8988T (cell line): Measurements from ENCODE around the gene ALOX5AP.

Experiments
- DNase-seq: peaks from one replicate; pipeline ENCODE4 v3.0.0; 2011

Gene ALOX5AP

DNA sequence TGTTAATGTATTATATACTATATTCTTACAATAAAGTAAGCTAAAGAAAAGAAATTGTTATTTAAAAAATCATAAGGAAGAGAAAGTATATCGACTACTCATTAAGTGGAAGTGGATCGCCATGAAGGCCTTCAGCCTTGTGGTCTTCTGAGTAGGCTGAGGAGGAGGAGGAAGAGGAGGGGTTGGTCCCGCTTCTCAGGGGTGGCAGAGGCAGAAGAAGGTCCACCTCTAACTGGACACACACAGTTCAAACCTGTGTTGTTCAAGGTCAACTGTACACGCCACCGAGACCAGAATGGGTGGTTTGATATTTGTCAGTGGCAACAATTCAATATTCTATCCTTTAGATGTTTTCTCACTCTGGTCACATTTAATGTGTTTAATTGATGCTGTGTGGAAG is 67.2 kb downstream of the ALOX5AP start:
- no peak for DNase-seq

DNA sequence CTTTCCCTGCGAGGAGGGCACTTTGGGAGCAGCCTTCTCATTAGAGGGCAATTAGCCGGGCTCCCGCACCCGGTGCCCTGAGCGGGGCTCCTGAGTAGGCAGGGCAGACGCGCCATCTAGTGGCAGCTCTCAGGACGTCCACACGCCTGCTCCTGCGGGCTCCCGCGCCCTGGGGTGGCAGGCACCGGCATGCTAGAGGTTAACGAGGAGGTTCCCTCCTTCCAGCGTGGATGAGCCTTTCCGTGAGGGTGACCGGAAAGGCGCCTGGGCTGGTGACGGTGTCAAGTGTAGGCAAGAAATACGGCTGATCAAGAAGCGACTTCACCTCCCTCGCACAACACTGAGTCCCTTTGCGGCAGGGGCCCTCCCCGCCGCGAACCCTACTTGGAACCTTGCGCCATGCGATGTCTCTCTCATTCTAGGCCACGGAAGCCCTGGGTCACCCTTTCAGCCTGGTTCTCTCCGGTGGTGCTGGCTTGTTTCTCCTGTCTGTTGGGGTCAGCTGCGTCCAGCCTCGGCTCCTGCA is 67.7 kb downstream of the ALOX5AP start:
- DNase-seq: peak; percentile 47

DNA sequence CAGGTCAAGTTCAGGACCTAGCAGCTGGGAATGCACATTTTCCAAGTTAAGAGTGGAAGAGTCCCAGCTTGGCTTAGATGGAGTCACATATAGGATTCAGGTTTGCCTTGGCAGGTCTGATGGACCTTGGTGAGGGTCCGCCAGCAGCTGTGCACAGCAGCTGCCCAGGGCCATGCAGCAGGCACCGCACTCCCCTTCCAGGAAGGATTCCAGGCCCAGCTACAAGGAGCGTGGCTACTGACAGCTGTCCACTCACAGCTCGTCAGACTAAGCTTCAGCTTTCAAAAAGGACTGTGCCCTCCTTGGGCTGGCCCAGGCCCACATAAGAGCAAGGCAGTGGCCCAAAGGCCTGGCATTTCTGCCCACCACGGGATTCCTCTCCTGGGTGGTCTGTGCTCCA is 68.4 kb downstream of the ALOX5AP start:
- no peak for DNase-seq

DNA sequence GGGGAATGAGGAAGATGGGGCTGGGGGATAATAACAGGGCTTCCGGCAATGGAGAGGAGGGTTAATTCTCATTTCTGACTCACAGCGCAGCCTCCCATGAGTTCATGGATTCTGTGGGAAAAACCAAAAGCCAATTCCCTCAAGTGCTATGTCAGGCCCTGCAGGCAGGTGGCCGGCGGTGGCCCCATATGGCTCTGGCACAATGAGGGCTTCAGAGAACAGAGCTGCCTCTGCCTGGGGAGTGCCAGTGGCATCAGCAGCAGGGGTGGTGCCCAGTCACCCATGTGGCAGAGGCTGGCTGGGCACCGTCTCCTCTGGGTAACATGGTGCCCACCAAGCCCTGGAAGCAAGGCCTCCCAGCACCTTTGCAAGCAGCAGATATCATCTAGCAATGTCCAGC is 69.1 kb downstream of the ALOX5AP start:
- no peak for DNase-seq

DNA sequence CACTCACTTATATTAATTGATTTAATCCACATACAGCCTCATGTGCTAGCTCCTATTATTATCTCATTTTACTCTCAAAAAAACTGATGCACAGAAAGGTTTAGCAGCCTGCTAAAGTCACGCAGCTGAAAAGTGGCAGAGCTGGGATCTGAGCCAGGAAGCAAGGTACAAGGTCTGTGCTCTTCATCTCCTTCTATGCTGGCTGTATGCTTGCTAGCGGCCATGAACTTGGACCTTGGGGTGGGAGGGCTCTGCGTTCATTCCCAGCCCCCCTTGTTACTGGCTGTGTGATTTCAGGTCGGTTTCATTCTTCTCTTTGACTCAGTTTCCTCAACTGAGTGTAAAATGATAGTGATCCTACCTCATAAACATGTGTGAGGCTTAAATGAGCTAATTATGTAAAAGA is 69.8 kb downstream of the ALOX5AP start:
- DNase-seq: no peak

DNA sequence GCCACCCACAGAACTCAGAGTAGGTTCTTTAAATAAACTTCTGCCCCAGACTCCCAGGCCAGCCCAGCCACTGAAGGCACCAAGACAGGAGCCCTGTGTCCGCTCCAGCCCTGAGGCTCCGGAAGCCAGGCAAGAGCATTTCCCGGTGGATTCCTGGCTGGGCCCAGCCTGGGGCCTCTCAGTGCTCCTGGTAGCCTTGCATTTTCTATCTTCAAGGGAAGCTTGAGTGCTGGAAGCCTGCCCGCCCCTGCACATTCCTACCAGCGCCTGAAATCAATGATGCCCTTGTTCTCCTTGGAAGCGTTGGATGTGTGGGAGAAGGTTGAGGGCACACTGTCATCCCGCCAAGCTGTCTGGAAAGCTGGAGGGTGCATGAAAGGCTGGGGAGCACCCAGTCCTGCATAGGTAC is 70.3 kb downstream of the ALOX5AP start:
- DNase-seq: no peak

DNA sequence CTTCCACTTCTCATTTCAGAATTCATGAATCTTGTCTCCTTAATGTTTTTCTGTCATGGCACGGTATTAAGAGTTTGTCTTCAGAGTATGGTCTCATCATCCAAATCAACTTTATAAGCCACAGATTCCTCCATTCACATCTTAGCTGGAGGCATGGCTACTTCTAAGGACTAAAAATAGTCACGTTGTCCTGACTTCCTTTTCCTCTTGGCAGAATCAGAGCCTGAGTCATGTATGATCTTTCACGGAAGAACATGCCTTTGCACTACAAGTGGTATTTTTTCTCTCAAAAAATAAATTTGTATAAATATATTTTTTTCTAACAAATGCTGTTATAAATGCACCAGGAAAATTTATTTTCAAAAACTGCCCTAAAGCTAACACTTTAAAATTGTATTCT is 71.4 kb downstream of the ALOX5AP start:
- DNase-seq: no peak

DNA sequence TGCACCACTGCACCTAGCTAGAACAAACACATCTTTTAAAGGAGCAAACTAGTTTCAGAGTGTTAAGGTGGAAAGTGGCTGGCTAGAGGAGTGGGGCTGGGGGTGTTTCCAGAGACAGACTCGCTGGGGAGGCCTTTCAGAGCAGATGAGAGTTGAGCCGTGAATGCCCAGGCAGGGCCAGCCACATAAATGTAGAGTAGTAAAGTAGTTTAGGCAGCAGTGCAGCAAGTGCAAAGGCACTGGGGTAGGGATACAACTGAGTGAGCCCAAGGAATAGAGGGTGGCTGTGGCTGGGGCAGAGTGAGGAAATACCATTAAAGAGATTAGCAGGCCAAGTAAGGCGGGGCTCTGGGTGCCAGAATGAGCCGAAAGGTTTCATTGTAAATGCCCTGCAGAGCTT is 72.0 kb downstream of the ALOX5AP start:
- DNase-seq: no peak

DNA sequence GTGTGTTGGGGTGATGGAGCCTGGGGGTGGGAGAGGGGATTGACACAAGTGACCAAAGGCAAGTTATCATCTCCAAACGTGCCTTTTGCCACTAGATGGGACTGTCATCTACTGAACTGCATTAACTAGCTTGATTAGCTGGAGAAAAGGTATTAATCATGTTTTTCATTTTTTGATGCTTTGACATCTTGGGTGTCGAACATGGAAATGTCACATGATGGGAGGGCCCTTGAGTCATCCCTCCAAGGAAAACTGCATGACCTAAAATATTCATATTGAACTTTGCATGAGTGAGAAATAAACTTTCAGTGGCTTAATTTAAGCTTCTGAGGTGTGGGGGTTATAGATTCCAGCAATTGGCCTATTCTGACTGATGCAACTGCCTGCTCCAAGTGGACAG is 73.3 kb downstream of the ALOX5AP start:
- no peak for DNase-seq

DNA sequence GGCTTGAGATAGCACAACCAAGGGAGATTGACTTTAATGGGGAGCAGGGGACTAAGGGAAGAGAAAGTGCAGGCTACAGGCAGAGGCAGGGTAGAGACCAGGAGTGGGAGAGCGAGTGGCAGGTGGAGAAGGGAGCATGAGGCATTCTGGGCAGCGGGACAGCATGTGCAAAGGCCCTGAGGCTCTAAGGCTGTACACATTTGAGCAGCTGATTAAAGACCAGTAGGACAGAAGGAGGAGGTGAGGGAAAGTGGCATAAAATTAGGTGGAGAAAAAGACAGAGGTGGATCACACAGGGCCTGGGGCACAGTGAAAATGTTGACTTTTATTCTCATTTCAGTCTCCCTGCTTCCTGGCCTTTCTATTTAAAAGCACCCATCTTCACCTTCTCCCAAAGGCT is 74.4 kb downstream of the ALOX5AP start:
- no peak for DNase-seq

DNA sequence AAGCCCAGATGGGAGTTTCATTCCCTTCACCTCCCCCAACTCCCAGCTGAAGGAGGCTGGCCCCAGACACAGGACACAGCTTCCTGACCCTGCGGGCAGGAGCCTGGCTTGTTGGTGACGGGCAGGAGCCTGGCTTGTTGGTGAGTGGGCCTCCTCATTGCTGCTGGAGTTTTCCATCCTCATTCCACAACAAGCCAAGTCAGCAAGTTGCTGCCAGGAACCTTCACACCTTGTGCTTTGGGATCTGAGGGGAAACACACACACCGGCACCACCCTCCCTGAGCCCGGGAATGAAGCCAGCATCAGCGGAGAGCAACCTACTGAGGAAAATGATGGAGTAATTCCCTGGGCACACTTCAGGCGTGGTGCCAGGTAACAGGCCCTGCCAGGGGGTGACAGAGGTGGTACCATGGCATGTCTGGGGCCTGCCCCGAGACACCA is 74.9 kb downstream of the ALOX5AP start:
- no peak for DNase-seq

DNA sequence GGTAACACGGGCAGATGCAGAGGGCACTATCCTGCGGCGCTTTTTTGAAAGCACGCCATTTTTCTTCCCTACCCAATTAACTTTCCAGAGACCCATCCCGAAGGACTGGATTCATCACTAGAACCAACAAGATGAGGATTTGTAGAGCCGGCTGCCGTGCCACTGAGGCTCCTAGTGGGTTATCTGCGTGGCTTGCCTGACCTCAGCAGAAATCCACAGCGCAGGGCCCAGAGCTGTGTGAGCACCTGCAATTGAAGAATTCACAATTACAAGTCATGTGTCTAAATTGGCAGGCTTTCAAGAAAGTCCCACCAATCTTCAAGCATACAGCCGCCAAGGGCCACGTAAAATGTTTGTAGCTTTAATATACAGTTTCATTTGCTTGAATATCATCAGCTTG is 75.5 kb downstream of the ALOX5AP start:
- no peak for DNase-seq
